ENCODE data around the gene TIMELESS. TPM values are rescaled to one million over a fixed set of nuclear protein-coding genes. Genes with fewer than 3 reads are reported as not detected.

Gene TIMELESS
- total and polyA plus RNA-seq, 2 experiments from 2014 or later, result 28.7 to 54.8 TPM

DNA sequence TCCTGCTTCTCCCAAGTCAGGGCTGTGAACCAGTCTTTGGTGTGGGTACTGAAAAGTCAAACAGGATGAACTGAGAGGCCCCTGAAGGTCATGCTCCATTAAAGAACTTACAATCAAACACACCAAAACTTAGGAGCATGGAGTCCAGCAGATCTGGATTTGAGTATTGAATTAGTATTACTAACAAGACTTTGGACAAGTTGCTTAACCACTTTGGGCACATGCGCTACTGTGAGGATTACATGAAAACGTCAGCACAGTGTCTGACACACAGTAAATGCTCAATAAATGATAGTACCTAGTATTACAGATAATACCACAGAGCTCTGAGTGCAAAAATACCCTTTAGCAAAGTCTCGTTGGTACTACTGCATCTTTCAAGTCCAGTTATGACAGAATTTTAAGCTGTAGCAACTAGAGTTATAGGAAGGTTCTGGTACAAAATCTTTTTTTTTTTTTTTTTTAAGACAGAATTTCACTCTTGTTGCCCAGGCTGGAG is 23.2 kb downstream of the TIMELESS start (continued):
- TF ChIP-seq ZNF462 (CRISPR knock-in tag; IDR thresholded peaks at IDR 0.05), result no peak
- TF ChIP-seq, protein P1, sequence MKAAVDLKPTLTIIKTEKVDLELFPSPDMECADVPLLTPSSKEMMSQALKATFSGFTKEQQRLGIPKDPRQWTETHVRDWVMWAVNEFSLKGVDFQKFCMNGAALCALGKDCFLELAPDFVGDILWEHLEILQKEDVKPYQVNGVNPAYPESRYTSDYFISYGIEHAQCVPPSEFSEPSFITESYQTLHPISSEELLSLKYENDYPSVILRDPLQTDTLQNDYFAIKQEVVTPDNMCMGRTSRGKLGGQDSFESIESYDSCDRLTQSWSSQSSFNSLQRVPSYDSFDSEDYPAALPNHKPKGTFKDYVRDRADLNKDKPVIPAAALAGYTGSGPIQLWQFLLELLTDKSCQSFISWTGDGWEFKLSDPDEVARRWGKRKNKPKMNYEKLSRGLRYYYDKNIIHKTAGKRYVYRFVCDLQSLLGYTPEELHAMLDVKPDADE (IDR thresholded peaks at IDR 0.05), result no peak
- no peak for TF ChIP-seq ZNF114 (CRISPR knock-in tag; IDR thresholded peaks at IDR 0.05)
- TF ChIP-seq REST (IDR thresholded peaks at IDR 0.05; ENCODE audit: unreplicated experiment), result no peak
- TF ChIP-seq JUNB (IDR thresholded peaks at IDR 0.05; ENCODE audit: unreplicated experiment), result no peak
- no peak for TF ChIP-seq NANOG (IDR thresholded peaks at IDR 0.05; ENCODE audit: borderline replicate concordance)

Measured in GM23338 (cell line).